H1 (cell line): ENCODE measurements around the gene DNER. TPM values are rescaled to one million over a fixed set of nuclear protein-coding genes. Genes with fewer than 3 reads are reported as not detected.

ENCODE experiments used
- CTCF ChIA-PET: fragments of 300-600 bp; sonication (Branson Sonifier 250); formaldehyde crosslinking; loops from one replicate; lab custom pipeline; 2021; ENCODE audit not compliant: partially characterized antibody; lab: Charles Lee
- POLR2A ChIA-PET: fragments of 300-600 bp; sonication (Branson Sonifier 250); formaldehyde crosslinking; loops from one replicate; lab custom pipeline; 2021; ENCODE audit warnings: inconsistent platforms; ENCODE audit not compliant: partially characterized antibody; lab: Charles Lee
- DNase-seq, 2 experiments: peaks; one replicate each; pipeline versions ENCODE4 v3.0.0 to v3.0.0-alpha.2; 2010 to 2022; ENCODE audit warnings: low spot score in 2 of 2, low read depth in 1 of 2, mixed read lengths in 1 of 2
- FAIRE-seq: peaks from 2 replicates; lab custom pipeline; 2011; peaks lifted over from hg19 to GRCh38; lab: Jason Lieb, UNC
- H2AFZ ChIP-seq: 2 replicates; pipeline ENCODE4 v1.8.1; 2012; ENCODE audit warnings: low read length, inconsistent platforms
- H2AK5ac ChIP-seq: 2 replicates; pipeline ENCODE4 v1.6.1; 2013; ENCODE audit warnings: low read depth, low read length
- H2BK120ac ChIP-seq: replicated peaks from 2 replicates; pipeline ENCODE3; 2013; ENCODE audit warnings: low read depth, low read length, inconsistent platforms
- H2BK12ac ChIP-seq: 2 replicates; pipeline ENCODE4 v1.6.1; 2013; ENCODE audit warnings: low read depth, low read length
- H2BK15ac ChIP-seq: 2 replicates; pipeline ENCODE4 v1.6.1; 2013; ENCODE audit warnings: low read length
- H2BK20ac ChIP-seq: 2 replicates; pipeline ENCODE4 v1.6.1; 2013; ENCODE audit warnings: low read length
- H2BK5ac ChIP-seq: 2 replicates; pipeline ENCODE4 v1.6.1; 2013; ENCODE audit warnings: low read depth, low read length
- H3K14ac ChIP-seq: 2 replicates; pipeline ENCODE4 v1.6.1; 2013; ENCODE audit warnings: inconsistent platforms; ENCODE audit not compliant: insufficient read length
- H3K18ac ChIP-seq: 2 replicates; pipeline ENCODE4 v1.6.1; 2013; ENCODE audit warnings: low read length; ENCODE audit errors: extremely low read depth
- H3K23ac ChIP-seq: 2 replicates; pipeline ENCODE4 v1.6.1; 2013; ENCODE audit warnings: inconsistent platforms; ENCODE audit not compliant: insufficient read length
- H3K23me2 ChIP-seq: 2 replicates; pipeline ENCODE4 v1.6.1; 2013; ENCODE audit warnings: low read depth, low read length
- H3K27ac ChIP-seq: 2 replicates; pipeline ENCODE4 v1.6.1; 2011; ENCODE audit warnings: low read depth, low read length, inconsistent platforms
- H3K27me3 ChIP-seq, 4 experiments: replicated peaks in 1 of 4; 1 replicate in 1 of 4; 2 replicates in 3 of 4; pipeline versions ENCODE4 v1.6.1 to v1.8.1; 2011 to 2013; ENCODE audit warnings: low read length in 3 of 4, mild to moderate bottlenecking in 3 of 4, inconsistent platforms in 2 of 4, mixed read lengths in 2 of 4, moderate library complexity in 1 of 4; ENCODE audit not compliant: control insufficient read depth in 3 of 4, insufficient read depth in 3 of 4; ENCODE audit errors: extremely low read depth in 1 of 4
- H3K36me3 ChIP-seq, 4 experiments: 2 replicates each; pipeline versions ENCODE4 v1.6.1 to v1.8.1; 2011 to 2013; ENCODE audit warnings: mild to moderate bottlenecking in 4 of 4, low read length in 3 of 4, moderate library complexity in 2 of 4, control low read depth in 1 of 4, inconsistent platforms in 1 of 4; ENCODE audit not compliant: insufficient read depth in 4 of 4, control insufficient read depth in 2 of 4
- H3K4ac ChIP-seq: replicated peaks from 2 replicates; pipeline ENCODE3; 2013; ENCODE audit warnings: low read length, low read depth, mixed read lengths, inconsistent platforms; ENCODE audit not compliant: insufficient read length
- H3K4me1 ChIP-seq, 4 experiments: replicated peaks in 1 of 4; 1 replicate in 1 of 4; 2 replicates in 3 of 4; pipeline versions ENCODE4 v1.6.1 to v1.8.1; 2011 to 2013; ENCODE audit warnings: low read length in 3 of 4, inconsistent platforms in 2 of 4, mixed read lengths in 1 of 4; ENCODE audit not compliant: insufficient read depth in 4 of 4, control insufficient read depth in 3 of 4
- H3K4me2 ChIP-seq, 2 experiments: 2 replicates each; pipeline versions ENCODE4 v1.6.1 to v1.8.1; 2011 to 2013; ENCODE audit warnings: low read depth in 2 of 2, low read length in 2 of 2, control low read depth in 1 of 2, inconsistent platforms in 1 of 2, mild to moderate bottlenecking in 1 of 2; ENCODE audit not compliant: insufficient read depth in 1 of 2
- H3K4me3 ChIP-seq, 4 experiments: fragments of 200-600, 300-600 bp in 1 of 4; sonication (generic), shearing (Covaris generic), sonication (Bioruptor Twin) in 1 of 4; 2 replicates each; pipeline versions ENCODE4 v1.5.1 to v1.8.1; 2011 to 2016; ENCODE audit warnings: low read length in 4 of 4, low read depth in 3 of 4, control low read depth in 2 of 4, inconsistent platforms in 2 of 4, mild to moderate bottlenecking in 2 of 4, mixed read lengths in 1 of 4, moderate library complexity in 1 of 4; ENCODE audit not compliant: insufficient read depth in 2 of 4; ENCODE audit errors: extremely low read depth in 1 of 4
- H3K56ac ChIP-seq: replicated peaks from 2 replicates; pipeline ENCODE3; 2013; ENCODE audit warnings: low read depth, mild to moderate bottlenecking, mixed read lengths, low read length, inconsistent platforms; ENCODE audit not compliant: insufficient read length
- H3K79me1 ChIP-seq: 2 replicates; pipeline ENCODE4 v1.6.1; 2013; ENCODE audit warnings: low read depth, low read length, control low read depth
- H3K79me2 ChIP-seq, 2 experiments: 2 replicates each; pipeline versions ENCODE4 v1.6.1 to v1.8.1; 2012 to 2013; ENCODE audit warnings: low read length in 2 of 2, mild to moderate bottlenecking in 2 of 2, inconsistent platforms in 1 of 2; ENCODE audit not compliant: insufficient read depth in 2 of 2, control insufficient read depth in 1 of 2
- H3K9ac ChIP-seq, 4 experiments: replicated peaks in 1 of 4; 1 replicate in 1 of 4; 2 replicates in 3 of 4; pipeline versions ENCODE4 v1.6.1 to v1.8.1; 2011 to 2013; ENCODE audit warnings: low read depth in 3 of 4, low read length in 3 of 4, control low read depth in 2 of 4, mild to moderate bottlenecking in 2 of 4, moderate library complexity in 2 of 4, inconsistent platforms in 1 of 4; ENCODE audit errors: extremely low read depth in 1 of 4
- H3K9me3 ChIP-seq, 2 experiments: 2 replicates each; pipeline versions ENCODE4 v1.6.1 to v1.8.1; 2012 to 2013; ENCODE audit warnings: mild to moderate bottlenecking in 2 of 2, moderate library complexity in 2 of 2, control low read depth in 1 of 2, inconsistent platforms in 1 of 2, low read depth in 1 of 2, low read length in 1 of 2, mixed read lengths in 1 of 2; ENCODE audit not compliant: insufficient read depth in 2 of 2
- H4K20me1 ChIP-seq, 2 experiments: replicated peaks in 1 of 2; 2 replicates each; pipeline versions ENCODE3 to v1.8.1; 2011 to 2013; ENCODE audit warnings: inconsistent platforms in 2 of 2, low read length in 2 of 2, mild to moderate bottlenecking in 1 of 2; ENCODE audit not compliant: insufficient read depth in 2 of 2, control insufficient read depth in 1 of 2
- H4K5ac ChIP-seq: 2 replicates; pipeline ENCODE4 v1.6.1; 2013; ENCODE audit warnings: low read length, low read depth, mixed read lengths, inconsistent platforms; ENCODE audit not compliant: insufficient read length
- H4K8ac ChIP-seq: 2 replicates; pipeline ENCODE4 v1.8.0; 2013; ENCODE audit warnings: mild to moderate bottlenecking, moderate library complexity, low read length, inconsistent platforms; ENCODE audit not compliant: insufficient read depth; ENCODE audit errors: extremely low read depth
- H4K91ac ChIP-seq: replicated peaks from 2 replicates; pipeline ENCODE3; 2013; ENCODE audit warnings: low read length, mixed read lengths, inconsistent platforms; ENCODE audit not compliant: insufficient read length
- CHD1 ChIP-seq: IDR thresholded peaks from 2 replicates; pipeline ENCODE4 v1.6.1; 2012; ENCODE audit warnings: low read depth, low read length, improper control_type of control experiment
- CHD2 ChIP-seq: IDR thresholded peaks from 2 replicates; pipeline ENCODE4 v1.6.1; 2012; ENCODE audit warnings: low read length, improper control_type of control experiment
- EZH2 ChIP-seq: fragments of 200-600 bp; sonication (generic); IDR thresholded peaks from 2 replicates; pipeline ENCODE4 v1.7.1; 2012; ENCODE audit warnings: low read depth, mild to moderate bottlenecking, moderate library complexity, low read length, inconsistent platforms; ENCODE audit not compliant: severe bottlenecking
- GTF2F1 ChIP-seq: IDR thresholded peaks from 2 replicates; pipeline ENCODE4 v1.6.1; 2012; ENCODE audit warnings: low read depth, low read length, improper control_type of control experiment, borderline replicate concordance
- JUND ChIP-seq: IDR thresholded peaks from 2 replicates; pipeline ENCODE4 v1.6.1; 2011; ENCODE audit warnings: mild to moderate bottlenecking, improper control_type of control experiment, low read length
- KDM1A ChIP-seq: fragments of 200-600, 300-600 bp; sonication (generic); IDR thresholded peaks from 2 replicates; pipeline ENCODE4 v1.7.1; 2016; ENCODE audit warnings: mild to moderate bottlenecking, low read length, borderline replicate concordance
- KDM5A ChIP-seq: fragments of 200-600 bp; IDR thresholded peaks from 2 replicates; pipeline ENCODE4 v1.7.1; 2012; ENCODE audit warnings: mild to moderate bottlenecking, low read length, inconsistent platforms, mixed read lengths
- POLR2A ChIP-seq, 2 experiments: IDR thresholded peaks; 1 replicate in 1 of 2; 2 replicates in 1 of 2; pipeline ENCODE4 v1.6.1; 2011; ENCODE audit warnings: low read depth in 2 of 2, low read length in 2 of 2, mild to moderate bottlenecking in 2 of 2; ENCODE audit errors: control extremely low read depth in 1 of 2
- POU5F1 ChIP-seq: IDR thresholded peaks from 2 replicates; pipeline ENCODE4 v1.6.1; 2011; ENCODE audit warnings: low read depth, mild to moderate bottlenecking, low read length, moderate library complexity
- RNF2 ChIP-seq: fragments of 200-900, 300-1000 bp; sonication (generic); IDR thresholded peaks from 2 replicates; pipeline ENCODE4 v1.7.1; 2016; ENCODE audit warnings: borderline replicate concordance, low read depth, mild to moderate bottlenecking, antibody characterized with exemption, low read length; ENCODE audit not compliant: poor library complexity, severe bottlenecking; ENCODE audit errors: missing control alignments
- SIX5 ChIP-seq: IDR thresholded peaks from 2 replicates; pipeline ENCODE4 v1.6.1; 2011; ENCODE audit warnings: mild to moderate bottlenecking, low read depth, low read length
- ZNF274 ChIP-seq: IDR thresholded peaks from 2 replicates; pipeline ENCODE4 v1.7.0; 2012; ENCODE audit warnings: low read length, borderline replicate concordance; ENCODE audit errors: extremely low read depth
- WGBS, 2 experiments: shearing (Covaris generic) in 1 of 2; methylation state at CpG; one replicate each; pipeline versions ENCODE4 v1.1.6 to v1.1.7; 2013 to 2015; ENCODE audit warnings: low lambda C conversion rate in 2 of 2, mixed read lengths in 2 of 2, inconsistent platforms in 1 of 2, low coverage in 1 of 2, missing lambda C conversion rate in 1 of 2; ENCODE audit not compliant: insufficient replicate concordance in 2 of 2, insufficient coverage in 1 of 2, insufficient read length in 1 of 2; ENCODE audit errors: extremely low coverage in 1 of 2, missing lambda C conversion rate in 1 of 2; 5-methylcytosine and 5-hydroxymethylcytosine counted together
- polyA plus RNA-seq, 7 experiments: library from polyadenylated mRNA; depleted of rRNA in 3 of 7; stranded (reverse) in 5 of 7; unstranded in 2 of 7; fragments of >200 nt in 5 of 7; fragments of 200-250 nt in 2 of 7; gene quantifications; 1 replicate in 5 of 7; 2 replicates in 1 of 7; 4 replicates in 1 of 7; pipeline versions ENCODE4 v1.2.1 to v1.2.3, GENCODE V29; 2011 to 2013; ENCODE audit warnings: missing spikeins in 2 of 7, mixed read lengths in 2 of 7
- total RNA-seq: library from RNA; stranded (reverse); fragmentation: NEBNext Ultra II Directional; extraction: Animal tissue kit (Norgen Biotek cat#: 25700); gene quantifications from 2 replicates; pipeline ENCODE4 v1.2.1, GENCODE V29; 2021
- TF ChIP-seq, protein P1 (sequence below): IDR thresholded peaks from 2 replicates; pipeline ENCODE4 v1.6.1; 2012; ENCODE audit warnings: inconsistent platforms
- TF ChIP-seq, protein P2 (sequence below): IDR thresholded peaks from 2 replicates; pipeline ENCODE4 v1.6.1; 2012; ENCODE audit warnings: inconsistent platforms

Gene DNER
- total and polyA plus RNA-seq, 2 of the 8 experiments (the other 6 are each of a cell fraction or from before 2014, with no cell fraction given), result 6.8 to 16.3 TPM

DNA sequence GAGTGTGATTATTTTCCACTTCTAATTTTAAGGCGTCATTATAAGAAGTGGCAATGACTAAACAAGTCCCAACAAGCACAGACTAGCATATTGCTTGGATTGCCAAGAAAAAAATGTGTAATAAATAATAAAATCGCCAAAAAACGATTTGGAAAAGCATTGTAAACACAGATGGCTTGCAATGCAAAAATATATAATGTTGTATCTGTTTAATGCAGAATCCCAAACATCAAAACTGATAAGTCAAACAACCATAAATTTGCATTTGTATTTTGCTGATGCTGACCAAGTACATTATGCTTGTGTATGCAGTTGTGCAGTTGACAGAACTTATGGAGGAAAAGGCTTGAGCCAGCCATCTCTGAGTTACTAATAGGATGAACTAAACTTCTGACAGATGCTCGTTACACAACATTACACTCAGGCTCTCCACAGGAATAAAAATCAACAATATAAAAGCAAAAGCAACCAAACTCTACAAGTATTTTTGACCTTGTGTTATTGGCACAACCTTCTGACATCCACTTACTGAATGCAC, 68.1 kb downstream of the DNER start:
- DNase-seq, result no peak
- Histone ChIP-seq H2BK15ac (no peak overlapping the region), H3K23ac (no peak overlapping the region), H3K9me3 (no peaks in the 10 kb centered on the region), H2BK5ac (no peak overlapping the region), H4K5ac (no peak overlapping the region), H2AFZ (no peak overlapping the region), H2BK20ac (no peak overlapping the region), H2BK12ac (no peak overlapping the region), H3K79me1 (no peaks in the 10 kb centered on the region), H3K4me2 (no peak overlapping the region), H2AK5ac (no peak overlapping the region), H3K14ac (no peak overlapping the region), H3K79me2 (no peaks in the 10 kb centered on the region), H4K91ac (no peak overlapping the region), H3K27me3 (no peaks in the 10 kb centered on the region), H3K36me3 (no peaks in the 10 kb centered on the region), H4K20me1 (no peaks in the 10 kb centered on the region), H3K27ac (no peak overlapping the region), H4K8ac (no peak overlapping the region), H3K18ac (no peak overlapping the region), H3K4me3 (no peak overlapping the region), H3K4ac (no peak overlapping the region), H3K9ac (no peak overlapping the region), H3K23me2 (no peaks in the 10 kb centered on the region), H3K4me1 (no peaks in the 10 kb centered on the region), H2BK120ac (no peak overlapping the region), H3K56ac (no peak overlapping the region)
- no peak for FAIRE-seq
- POLR2A ChIA-PET, result no interaction called here
- CTCF ChIA-PET, result no interaction called here
- WGBS, 2 experiments, result 88% methylated on average over 4 of the region's 4 CpGs; no CpG with 5 or more reads in 1 of the 2 experiments
- TF ChIP-seq KDM1A, result no peak
- no peak for TF ChIP-seq GTF2F1
- no peak for TF ChIP-seq EZH2
- no peak for TF ChIP-seq KDM5A
- TF ChIP-seq, protein P1, sequence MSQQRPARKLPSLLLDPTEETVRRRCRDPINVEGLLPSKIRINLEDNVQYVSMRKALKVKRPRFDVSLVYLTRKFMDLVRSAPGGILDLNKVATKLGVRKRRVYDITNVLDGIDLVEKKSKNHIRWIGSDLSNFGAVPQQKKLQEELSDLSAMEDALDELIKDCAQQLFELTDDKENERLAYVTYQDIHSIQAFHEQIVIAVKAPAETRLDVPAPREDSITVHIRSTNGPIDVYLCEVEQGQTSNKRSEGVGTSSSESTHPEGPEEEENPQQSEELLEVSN, result no peak
- TF ChIP-seq SIX5, result no peak
- no peak for TF ChIP-seq RNF2
- no peak for TF ChIP-seq POU5F1
- TF ChIP-seq, protein P2, sequence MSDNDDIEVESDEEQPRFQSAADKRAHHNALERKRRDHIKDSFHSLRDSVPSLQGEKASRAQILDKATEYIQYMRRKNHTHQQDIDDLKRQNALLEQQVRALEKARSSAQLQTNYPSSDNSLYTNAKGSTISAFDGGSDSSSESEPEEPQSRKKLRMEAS, result no peak
- no peak for TF ChIP-seq JUND
- TF ChIP-seq CHD2, result no peak
- TF ChIP-seq ZNF274, result no peak
- no peak for TF ChIP-seq POLR2A (IDR thresholded peaks at IDR 0.05; ENCODE audit: control extremely low read depth in 1 of 2, low read depth in 2 of 2, low read length in 2 of 2)
- no peak for TF ChIP-seq CHD1
